ENCODE results near the gene TFAP2C. TPM values are rescaled to one million over a fixed set of nuclear protein-coding genes. Genes with fewer than 3 reads are reported as not detected.

TFAP2C gene
- total and polyA plus RNA-seq, 12 donors: 0.16 to 1.2 (median 0.44) TPM; not detected in 1

DNA sequence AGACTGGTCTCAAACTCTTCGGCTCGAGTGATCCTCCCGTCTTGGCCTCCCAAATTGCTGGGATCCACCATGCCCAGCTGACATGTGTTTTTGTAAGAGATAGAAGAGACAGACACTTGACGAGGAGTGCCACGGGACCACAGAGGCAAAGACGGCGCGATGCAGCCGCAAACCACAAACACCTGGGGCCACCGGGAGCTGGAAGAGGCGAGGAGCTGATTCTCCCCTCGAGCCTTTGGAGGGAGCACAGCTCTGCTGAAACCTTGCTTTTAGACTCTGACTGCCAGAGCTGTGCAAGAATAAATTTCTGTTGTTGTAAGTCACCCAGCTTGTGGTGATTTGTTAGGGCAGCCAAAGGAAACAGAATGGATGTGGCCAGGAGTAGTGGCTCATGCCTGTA, 46.9 kb downstream of the TFAP2C start:
- WGBS, 4 donors: 75 to 78% (median 77%) methylated on average over 12 of the region's 12 CpGs

DNA sequence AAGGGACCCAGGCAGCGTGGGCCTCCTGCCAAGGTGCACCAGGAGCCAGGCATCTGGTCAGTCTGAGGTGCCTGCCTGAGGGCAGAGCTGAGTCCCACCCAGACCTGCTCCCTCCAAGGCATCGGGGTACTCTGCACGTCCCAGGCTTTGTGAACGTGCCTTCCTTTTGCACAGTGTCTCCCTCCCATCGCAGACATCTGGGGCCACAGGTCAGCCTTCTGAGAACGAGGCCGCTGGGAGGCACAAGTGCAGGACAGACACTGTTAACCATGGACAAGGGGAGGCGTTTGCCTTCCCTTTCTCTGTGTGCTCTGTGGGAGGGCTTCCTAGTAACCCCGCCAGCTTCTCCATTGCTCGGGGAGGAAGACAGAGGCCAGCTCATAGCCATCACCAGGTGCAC, 47.6 kb downstream of the TFAP2C start:
- H3K4me1 ChIP-seq (replicated peaks in 1 of 2): no peaks in the 10 kb centered on the region
- DNase-seq: no peak
- no peaks in the 10 kb centered on the region for H3K36me3 ChIP-seq (replicated peaks in 1 of 2)
- WGBS, 4 donors: 28 to 56% (median 48%) methylated on average over 7 to 10 of the region's 10 CpGs
- H3K9me3 ChIP-seq (replicated peaks in 1 of 3): no peaks in the 10 kb centered on the region
- no peak overlapping the region for H3K27ac ChIP-seq
- no peak overlapping the region for H3K4me3 ChIP-seq
- no peaks in the 10 kb centered on the region for H3K27me3 ChIP-seq
- TF ChIP-seq, protein P1, sequence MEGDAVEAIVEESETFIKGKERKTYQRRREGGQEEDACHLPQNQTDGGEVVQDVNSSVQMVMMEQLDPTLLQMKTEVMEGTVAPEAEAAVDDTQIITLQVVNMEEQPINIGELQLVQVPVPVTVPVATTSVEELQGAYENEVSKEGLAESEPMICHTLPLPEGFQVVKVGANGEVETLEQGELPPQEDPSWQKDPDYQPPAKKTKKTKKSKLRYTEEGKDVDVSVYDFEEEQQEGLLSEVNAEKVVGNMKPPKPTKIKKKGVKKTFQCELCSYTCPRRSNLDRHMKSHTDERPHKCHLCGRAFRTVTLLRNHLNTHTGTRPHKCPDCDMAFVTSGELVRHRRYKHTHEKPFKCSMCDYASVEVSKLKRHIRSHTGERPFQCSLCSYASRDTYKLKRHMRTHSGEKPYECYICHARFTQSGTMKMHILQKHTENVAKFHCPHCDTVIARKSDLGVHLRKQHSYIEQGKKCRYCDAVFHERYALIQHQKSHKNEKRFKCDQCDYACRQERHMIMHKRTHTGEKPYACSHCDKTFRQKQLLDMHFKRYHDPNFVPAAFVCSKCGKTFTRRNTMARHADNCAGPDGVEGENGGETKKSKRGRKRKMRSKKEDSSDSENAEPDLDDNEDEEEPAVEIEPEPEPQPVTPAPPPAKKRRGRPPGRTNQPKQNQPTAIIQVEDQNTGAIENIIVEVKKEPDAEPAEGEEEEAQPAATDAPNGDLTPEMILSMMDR (IDR thresholded peaks at IDR 0.05): no peak
- TF ChIP-seq POLR2A (IDR thresholded peaks at IDR 0.05): no peak
- intact Hi-C loops (cut with DNase I): no loop called here

More for the DNA sequence above, 46.9 kb downstream of the TFAP2C start:
- Histone ChIP-seq H3K9me3 (replicated peaks in 1 of 3) (no peaks in the 10 kb centered on the region), H3K4me1 (replicated peaks in 1 of 2) (no peaks in the 10 kb centered on the region), H3K4me3 (no peak overlapping the region), H3K27me3 (no peaks in the 10 kb centered on the region), H3K27ac (no peak overlapping the region), H3K36me3 (replicated peaks in 1 of 2) (no peaks in the 10 kb centered on the region)
- DNase-seq: no peak
- intact Hi-C loops (cut with DNase I): no loop called here
- no peak for TF ChIP-seq POLR2A (IDR thresholded peaks at IDR 0.05)
- TF ChIP-seq, protein P1 (IDR thresholded peaks at IDR 0.05): no peak

DNA sequence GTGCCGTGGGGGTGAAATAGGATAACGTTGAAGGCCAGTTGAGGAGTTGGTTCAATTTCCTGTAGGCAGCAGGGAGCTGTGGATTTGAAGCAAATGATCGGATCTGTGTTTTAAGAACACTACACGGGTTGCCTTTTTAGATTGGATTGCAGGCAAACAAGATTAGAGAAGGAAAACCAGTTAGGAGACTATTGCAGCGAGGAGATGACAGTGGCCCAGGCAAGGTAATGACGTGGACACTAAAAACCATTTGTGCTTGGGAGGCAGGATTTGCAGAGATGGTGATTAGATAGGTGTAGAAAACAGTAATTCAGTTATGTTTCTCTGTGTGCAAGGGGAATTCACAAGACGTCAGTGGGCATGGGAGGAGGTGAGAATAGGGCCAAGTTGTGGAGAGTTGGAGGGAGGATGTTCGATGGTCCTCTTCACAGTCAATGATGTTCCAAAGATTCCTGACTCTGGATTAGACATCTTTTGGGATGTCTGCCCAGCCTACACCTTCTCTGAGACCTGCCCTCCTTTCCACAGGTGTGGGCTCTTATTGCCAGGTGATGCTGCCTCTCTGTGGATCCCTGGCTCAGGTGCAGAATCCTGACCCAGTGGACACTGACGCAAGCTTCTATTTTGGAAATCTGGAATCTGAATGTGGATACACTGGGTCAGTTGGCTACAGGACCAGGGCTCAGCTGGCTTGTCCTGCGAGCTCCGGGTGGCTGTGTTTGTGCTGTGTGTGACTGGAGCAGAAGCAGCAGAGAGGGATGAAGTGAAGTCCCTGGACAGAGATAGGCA, 54.2 kb downstream of the TFAP2C start:
- WGBS, 4 donors: 55 to 63% (median 62%) methylated on average over 10 to 11 of the region's 11 CpGs

DNA sequence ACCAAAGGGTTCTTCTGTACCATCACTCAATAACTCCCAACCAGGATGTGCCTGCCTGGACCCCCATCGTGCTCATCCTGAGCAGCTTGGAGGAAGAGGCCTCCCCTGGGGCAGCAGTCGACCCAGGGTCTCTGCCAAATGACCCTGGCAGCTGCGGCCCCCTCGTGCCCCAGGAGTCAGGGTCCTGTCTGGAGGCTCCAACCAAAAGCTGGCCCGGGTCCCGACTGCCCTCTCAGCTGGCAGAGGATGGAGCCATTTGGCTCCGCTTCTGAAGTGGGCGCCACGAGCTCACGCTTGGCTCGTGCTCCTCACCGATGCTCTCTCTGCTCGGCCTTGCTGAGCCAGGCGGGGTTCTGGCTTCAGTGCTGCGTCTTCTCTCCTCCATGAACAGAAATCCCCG, 56.8 kb downstream of the TFAP2C start:
- TF ChIP-seq, protein P1 (IDR thresholded peaks at IDR 0.05): no peak
- no peak for TF ChIP-seq POLR2A (IDR thresholded peaks at IDR 0.05)
- H3K27ac ChIP-seq: no peak overlapping the region
- intact Hi-C loops (cut with DNase I): no loop called here
- 55 to 72% (median 65%) methylated on average over 5 to 16 of the region's 16 CpGs for WGBS, 4 donors
- peaks cover 3% of the 10 kb centered on the region for H3K27me3 ChIP-seq
- H3K4me3 ChIP-seq: no peak overlapping the region
- DNase-seq: no peak
- no peaks in the 10 kb centered on the region for H3K36me3 ChIP-seq (replicated peaks in 1 of 2)
- no peaks in the 10 kb centered on the region for H3K4me1 ChIP-seq (replicated peaks in 1 of 2)
- H3K9me3 ChIP-seq (replicated peaks in 1 of 3): no peaks in the 10 kb centered on the region

More for the DNA sequence above, 54.2 kb downstream of the TFAP2C start:
- Histone ChIP-seq H3K27ac (no peak overlapping the region), H3K4me1 (replicated peaks in 1 of 2) (no peaks in the 10 kb centered on the region), H3K9me3 (replicated peaks in 1 of 3) (no peaks in the 10 kb centered on the region), H3K27me3 (no peaks in the 10 kb centered on the region), H3K4me3 (no peak overlapping the region), H3K36me3 (replicated peaks in 1 of 2) (no peaks in the 10 kb centered on the region)
- DNase-seq: no peak
- TF ChIP-seq, protein P1 (IDR thresholded peaks at IDR 0.05): no peak
- TF ChIP-seq POLR2A (IDR thresholded peaks at IDR 0.05): no peak
- intact Hi-C loops (cut with DNase I): no loop called here
